ENCODE measurements around the gene CBX8.

CBX8 gene

DNA sequence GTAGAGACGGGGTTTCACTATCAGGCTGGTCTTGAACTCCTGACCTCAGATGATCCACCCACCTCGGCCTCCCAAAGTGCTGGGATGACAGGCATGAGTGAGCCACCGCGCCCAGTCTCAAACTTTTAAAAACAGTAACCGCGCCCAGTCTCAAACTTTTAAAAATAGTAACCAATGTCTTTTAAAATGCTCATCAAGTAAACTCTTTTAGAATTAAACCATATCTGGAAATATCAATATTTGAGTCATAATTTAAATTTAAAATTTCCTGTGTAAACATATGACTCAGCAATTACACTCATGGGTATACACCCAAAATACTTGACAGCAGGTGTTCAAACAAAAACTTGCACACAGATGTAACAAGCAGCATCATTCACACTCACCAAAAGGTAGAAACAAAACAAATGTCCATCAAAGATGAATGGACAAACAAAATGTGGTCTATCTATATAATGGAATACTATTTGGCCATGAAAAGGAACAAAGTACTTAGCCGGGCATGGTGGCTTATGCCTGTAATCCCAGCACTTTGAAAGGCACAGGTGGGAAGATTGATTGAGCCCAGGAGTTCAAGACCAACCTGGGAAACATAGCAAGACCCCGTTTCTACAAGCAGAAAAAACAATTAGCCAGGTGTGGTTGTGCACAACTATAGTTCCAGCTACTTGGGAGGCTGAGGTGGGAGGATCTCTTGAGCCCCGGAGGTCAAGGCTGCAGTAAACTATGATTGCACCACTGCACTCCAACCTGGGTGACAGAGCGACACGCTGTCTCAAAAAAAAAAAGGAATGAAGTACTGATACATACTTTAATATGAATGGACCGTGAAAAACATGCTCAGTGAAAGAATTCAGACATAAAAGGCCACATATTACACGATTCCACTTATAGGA lies 46.0 kb downstream of the CBX8 start:
- no peak for DNase-seq (ENCODE audit: low read depth)

GRCh38 chr17:79749958-79750357 lies 46.9 kb downstream of the CBX8 start:
- DNase-seq (ENCODE audit: low read depth): no peak

DNA sequence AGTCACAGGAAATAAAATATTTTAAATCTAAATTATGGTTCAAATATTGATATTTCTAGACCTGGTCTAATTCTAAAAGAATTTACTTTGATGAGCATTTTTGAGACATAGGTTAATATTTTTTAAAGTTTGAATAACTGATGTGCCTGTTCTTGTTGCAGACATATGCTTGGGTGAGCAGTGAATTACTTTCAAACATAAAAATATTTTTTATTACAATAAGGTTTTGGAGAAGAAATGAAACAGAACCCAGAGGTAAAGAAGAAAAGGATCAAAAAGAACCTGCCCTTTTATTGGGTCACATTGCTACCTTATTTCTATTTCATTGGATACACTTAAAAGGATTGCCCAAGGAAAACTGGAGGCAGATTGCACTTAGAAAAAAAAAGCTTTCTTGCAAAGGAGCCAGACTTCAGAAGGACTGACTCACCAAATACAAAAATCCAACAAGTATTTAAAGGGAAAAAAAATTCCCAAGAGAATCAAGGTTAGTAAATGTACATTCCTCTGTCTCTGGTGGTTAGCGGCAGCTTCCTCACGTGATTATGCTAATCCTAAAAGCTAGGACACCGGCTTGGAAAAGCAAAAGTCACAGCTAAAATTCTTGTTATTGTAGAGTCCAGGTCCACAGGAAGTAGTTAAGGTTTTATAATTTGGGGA lies 47.6 kb downstream of the CBX8 start:
- no peak for DNase-seq (ENCODE audit: low read depth)

DNA sequence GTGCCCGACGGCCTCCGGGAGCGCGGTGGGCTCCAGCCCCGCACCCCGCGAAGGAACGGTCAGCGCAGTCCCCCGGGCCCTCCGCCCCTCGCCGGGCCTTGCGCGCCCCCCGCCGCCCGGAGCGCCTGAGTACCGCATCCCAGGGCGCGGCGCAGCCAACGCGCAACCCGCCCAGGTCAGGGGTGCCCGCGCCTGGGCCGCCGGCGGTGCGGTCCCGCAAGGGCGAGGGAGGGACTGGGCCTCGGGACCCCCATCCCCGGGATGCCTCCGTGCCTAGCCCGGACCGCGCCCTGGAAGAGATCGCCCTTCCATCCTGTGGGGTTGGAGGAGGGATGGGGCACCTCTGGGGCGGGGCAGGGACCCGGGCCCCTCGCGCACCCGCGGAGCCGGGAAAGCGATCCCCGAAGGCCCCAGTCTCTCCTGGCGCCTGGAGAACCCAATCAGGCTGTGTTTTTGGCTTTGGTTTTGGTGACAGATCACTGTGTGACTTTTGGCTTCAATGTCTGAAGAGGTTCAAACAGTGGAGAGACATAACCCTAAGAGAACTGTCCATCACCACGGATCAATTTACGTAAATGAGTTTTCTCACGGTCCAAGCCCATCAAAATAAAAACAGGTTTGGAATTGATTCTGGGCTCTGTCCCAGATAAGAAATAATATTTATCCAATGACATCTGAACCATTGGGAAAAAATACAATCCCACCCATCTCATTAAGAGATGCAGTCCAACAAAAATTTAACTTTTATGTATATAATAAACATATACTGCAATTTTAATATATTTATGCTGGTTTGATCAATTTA lies 48.4 kb downstream of the CBX8 start:
- DNase-seq (ENCODE audit: low read depth): no peak

GRCh38 chr17:79747508-79748294 lies 49.2 kb downstream of the CBX8 start:
- DNase-seq (ENCODE audit: low read depth): no peak

GRCh38 chr17:79746889-79747507 lies 49.9 kb downstream of the CBX8 start:
- DNase-seq (ENCODE audit: low read depth): no peak

GRCh38 chr17:79745641-79746105 lies 51.2 kb downstream of the CBX8 start:
- no peak for DNase-seq (ENCODE audit: low read depth)

DNA sequence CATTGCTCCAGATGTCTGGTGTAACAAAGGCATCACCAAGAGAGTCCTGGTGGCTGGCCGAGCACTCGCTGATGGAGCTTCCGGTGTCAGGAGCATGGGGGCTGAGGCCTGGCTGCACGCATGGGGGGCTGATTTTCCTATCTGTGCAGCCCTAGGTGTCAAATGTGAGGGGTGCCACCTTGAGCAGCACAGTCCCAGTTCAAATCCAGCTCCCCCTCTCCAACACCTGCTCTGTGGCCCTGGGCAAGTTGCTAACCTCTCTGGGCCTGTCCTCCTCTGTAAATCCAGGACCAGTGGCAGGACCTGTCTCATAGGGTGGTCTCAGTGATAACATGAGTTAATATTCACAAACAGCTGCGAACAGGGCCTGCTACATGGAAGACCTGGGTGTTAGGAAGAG lies 53.3 kb downstream of the CBX8 start:
- no peak for DNase-seq (ENCODE audit: low read depth)

DNA sequence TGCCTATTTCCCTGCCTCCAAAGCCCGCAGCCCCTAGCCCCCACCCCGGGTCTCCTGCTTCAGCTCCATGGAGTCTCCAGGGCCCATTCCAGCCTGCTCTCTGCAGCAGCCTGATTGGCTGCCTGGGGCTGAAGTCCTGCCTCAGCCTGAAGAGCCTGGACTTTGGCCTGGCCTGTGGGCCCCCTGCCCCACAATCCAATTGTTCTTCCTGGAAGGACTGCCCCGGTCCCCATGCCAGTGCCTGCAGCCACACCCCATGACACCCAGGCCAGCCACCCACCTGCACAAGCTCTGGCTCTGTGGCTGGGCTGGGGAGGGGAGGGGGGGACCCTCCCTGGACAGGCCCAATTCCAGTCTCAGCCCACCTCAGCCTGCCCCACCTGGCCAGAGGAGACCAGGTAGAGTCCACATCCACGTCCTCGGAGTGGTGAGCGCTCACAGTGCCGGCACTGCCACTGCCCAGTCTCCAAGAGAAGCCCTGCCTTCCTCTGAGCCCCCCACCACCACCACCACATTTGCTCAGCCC lies 53.9 kb downstream of the CBX8 start:
- DNase-seq (ENCODE audit: low read depth): no peak

DNA sequence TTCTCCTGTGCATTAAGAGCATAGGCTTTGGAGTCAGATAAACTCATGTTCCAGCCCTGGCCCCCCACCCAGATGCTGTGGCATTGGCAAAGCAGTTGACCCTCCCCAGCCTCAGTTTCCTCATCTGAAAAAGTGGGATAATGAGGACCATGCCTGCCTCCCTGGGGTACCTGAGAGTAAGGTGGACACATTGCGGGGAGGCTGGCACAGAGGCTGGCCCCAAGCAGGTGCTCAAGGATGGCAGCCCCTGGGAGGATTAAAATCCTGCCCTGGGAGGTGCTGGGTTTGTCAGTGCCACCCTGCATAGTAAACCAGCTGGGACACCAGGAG lies 54.3 kb downstream of the CBX8 start:
- no peak for DNase-seq (ENCODE audit: low read depth)
